Omental fat pad (tissue), 4 donors: ENCODE data around the gene TBC1D5. TPM values are rescaled to one million over a fixed set of nuclear protein-coding genes. Genes with fewer than 3 reads are reported as not detected.

ENCODE experiments used
- ATAC-seq: fragments of 150-250 bp; one replicate; pipeline ENCODE4 v1.9.1; 2016; ENCODE audit warnings: mild to moderate bottlenecking, moderate library complexity; ENCODE audit not compliant: low FRiP score
- DNase-seq: peaks from one replicate; pipeline ENCODE4 v3.0.0-alpha.2; 2019; ENCODE audit warnings: low spot score
- total RNA-seq, 4 donors: library from RNA; depleted of rRNA; stranded (reverse); fragments of >200 nt; gene quantifications; one replicate each; pipeline ENCODE4 v1.1.0, GENCODE V29; 2016
- TF ChIP-seq, protein P1 (sequence below), 3 donors: fragments of 450-650 bp; IDR thresholded peaks; one replicate each; pipeline ENCODE4 v1.5.1; 2016 to 2017; ENCODE audit warnings: antibody characterized with exemption in 3 of 3, mild to moderate bottlenecking in 3 of 3, moderate library complexity in 2 of 3

The TBC1D5 gene
- total RNA-seq, 4 donors from 2014 or later: 56.8 to 92.5 (median 74.8) TPM

GRCh38 chr3:17466028-17466427 lies 276.4 kb downstream of the TBC1D5 start:
- DNase-seq (no peak), ATAC-seq (no peak)
- TF ChIP-seq, protein P1, sequence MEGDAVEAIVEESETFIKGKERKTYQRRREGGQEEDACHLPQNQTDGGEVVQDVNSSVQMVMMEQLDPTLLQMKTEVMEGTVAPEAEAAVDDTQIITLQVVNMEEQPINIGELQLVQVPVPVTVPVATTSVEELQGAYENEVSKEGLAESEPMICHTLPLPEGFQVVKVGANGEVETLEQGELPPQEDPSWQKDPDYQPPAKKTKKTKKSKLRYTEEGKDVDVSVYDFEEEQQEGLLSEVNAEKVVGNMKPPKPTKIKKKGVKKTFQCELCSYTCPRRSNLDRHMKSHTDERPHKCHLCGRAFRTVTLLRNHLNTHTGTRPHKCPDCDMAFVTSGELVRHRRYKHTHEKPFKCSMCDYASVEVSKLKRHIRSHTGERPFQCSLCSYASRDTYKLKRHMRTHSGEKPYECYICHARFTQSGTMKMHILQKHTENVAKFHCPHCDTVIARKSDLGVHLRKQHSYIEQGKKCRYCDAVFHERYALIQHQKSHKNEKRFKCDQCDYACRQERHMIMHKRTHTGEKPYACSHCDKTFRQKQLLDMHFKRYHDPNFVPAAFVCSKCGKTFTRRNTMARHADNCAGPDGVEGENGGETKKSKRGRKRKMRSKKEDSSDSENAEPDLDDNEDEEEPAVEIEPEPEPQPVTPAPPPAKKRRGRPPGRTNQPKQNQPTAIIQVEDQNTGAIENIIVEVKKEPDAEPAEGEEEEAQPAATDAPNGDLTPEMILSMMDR (IDR thresholded peaks at IDR 0.05): no peak

DNA sequence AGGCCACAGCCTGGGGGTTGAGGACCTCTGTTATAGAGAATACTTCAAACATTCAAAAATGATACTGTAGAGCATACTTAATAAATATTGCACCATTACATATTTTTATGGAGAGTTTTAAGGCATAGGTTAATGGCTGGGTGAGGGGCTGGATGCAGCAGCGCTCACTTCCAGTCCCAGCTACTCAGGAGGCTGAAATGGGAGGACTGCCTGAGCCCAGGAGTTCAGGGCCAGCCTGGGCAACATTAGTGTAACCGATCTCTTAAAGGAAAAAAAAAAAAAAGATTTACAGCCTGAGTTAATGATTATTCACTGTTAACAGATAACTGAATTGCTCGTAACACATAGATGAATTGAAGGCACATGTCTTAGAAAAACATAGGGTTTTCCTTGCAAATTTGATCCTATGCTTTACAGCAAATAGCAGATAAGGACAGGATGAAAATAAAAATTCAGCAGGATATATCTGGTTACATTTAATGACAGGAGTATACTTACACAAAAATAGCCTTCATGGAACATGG lies 282.9 kb downstream of the TBC1D5 start:
- TF ChIP-seq, protein P1 (IDR thresholded peaks at IDR 0.05): no peak
- DNase-seq: no peak
- ATAC-seq: no peak

- DNase-seq (no peak), ATAC-seq (no peak)
- TF ChIP-seq, protein P1 (IDR thresholded peaks at IDR 0.05): no peak
Observed at GRCh38 chr3:17456650-17457049, 285.8 kb downstream of the TBC1D5 start.

- TF ChIP-seq, protein P1 (IDR thresholded peaks at IDR 0.05): no peak
- DNase-seq (no peak), ATAC-seq (no peak)
Observed at GRCh38 chr3:17456046-17456445, 286.4 kb downstream of the TBC1D5 start.

DNA sequence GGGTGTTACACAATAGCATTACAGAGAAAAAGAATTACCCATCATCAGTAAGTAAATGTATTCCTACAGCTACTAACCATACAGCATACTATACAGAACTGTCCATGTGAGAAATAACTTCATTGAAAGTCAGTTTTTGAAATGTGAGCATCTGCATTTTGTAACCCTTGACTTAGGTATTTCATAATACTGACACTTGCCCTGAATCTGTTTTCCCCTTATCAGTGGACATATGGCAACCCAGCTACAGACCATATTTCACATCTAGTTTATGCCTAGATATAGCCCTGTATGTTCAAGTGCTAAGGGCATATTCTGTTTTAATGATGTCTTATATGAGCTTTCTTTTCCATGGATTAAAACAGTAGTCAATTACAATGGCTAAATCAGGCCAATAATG lies 297.6 kb downstream of the TBC1D5 start:
- TF ChIP-seq, protein P1 (IDR thresholded peaks at IDR 0.05): no peak
- no peak for DNase-seq
- no peak for ATAC-seq

DNA sequence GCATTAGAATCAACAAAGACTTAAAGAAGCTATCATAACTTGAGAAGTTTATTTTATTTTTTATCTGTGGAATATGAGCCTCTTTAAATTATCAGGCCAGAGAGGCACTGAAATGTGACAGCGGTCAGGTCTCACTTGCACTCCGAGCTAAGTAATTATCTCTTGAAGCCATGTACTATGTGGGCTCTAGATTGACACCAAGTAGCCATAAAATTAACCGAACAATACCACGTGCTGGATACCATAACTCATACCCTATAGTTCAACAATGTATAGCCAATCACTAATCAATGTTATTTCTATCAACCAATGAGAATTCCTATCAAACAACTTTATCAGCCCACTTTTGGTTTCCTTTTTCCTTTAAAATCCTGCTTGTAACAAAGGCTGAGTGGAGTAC lies 299.3 kb downstream of the TBC1D5 start:
- TF ChIP-seq, protein P1 (IDR thresholded peaks at IDR 0.05): no peak
- ATAC-seq: no peak
- no peak for DNase-seq

DNA sequence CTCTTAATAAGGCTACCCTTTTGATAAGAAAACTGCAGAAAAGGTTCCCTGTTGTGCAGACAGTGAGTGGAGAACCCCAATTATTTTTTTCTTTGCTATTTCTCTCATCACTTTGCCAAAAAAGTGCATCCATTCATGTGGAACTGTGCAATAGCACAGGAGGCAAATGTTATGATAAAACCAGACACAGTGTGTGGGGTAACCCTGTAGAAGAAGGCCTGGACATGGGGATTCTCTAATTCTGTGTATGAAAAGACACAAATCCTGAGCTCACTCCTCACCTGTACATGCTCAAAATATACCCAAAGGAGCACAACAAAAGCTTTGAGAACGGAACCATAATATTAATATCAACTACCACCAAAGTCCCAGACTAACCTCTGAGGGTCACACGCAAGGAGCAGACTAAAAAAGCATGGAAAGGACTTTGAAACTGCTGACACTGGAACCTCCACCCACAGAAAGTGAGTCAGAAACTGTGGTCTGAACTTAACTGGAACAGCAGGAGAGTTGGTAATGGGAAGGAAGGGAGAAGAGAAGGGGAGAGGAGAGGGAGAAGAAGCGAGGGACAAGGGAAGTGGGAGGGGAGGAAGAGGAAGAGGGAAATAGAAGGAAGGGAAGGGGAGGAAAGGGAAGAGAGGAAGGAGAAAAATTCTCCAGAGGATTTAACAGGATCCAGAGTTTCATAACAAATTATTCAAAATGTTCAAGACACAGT lies 299.9 kb downstream of the TBC1D5 start:
- TF ChIP-seq, protein P1 (IDR thresholded peaks at IDR 0.05): no peak
- ATAC-seq: no peak
- DNase-seq: no peak
